Measurements from ENCODE around the gene LRBA.

The LRBA gene

DNA sequence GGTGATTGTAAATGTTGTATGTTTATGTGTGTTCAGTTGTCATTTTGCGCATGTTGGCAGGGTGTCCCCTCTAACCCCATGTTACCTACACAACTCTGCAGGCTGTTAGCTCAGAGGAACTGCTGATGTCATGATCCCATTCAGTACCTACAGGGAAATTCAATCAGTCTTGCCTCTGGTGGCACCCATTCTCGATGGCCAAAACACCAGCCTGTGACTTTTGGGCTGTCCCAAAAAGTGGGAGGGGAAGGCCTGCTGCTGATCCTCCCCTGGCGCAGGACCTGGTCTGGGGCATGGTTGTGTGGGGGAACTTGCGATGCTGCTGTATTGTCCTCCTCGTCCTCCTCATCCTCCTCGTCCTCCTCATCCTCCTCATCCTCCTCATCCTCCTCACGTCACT is 762.3 kb downstream of the LRBA start:
- no peak for DNase-seq

DNA sequence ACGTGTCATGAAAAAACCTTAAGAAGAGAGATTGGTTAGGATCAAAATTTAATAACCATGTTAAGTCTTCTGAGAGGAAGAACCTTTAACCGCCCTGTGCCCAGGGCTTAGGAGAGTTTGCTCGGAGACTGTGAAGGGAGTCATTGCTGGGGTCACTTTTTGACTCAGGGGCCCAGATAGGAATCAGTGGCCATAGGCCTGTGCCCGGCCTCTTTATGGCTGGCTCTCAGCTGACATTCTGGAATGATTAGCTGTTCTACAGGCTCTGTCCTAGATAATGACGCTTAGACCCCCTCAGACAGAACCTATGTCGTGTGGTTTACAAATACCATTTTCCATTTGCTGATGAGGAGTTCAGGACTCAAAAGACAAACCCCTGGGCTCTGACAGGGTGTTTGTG is 762.8 kb downstream of the LRBA start:
- no peak for DNase-seq

DNA sequence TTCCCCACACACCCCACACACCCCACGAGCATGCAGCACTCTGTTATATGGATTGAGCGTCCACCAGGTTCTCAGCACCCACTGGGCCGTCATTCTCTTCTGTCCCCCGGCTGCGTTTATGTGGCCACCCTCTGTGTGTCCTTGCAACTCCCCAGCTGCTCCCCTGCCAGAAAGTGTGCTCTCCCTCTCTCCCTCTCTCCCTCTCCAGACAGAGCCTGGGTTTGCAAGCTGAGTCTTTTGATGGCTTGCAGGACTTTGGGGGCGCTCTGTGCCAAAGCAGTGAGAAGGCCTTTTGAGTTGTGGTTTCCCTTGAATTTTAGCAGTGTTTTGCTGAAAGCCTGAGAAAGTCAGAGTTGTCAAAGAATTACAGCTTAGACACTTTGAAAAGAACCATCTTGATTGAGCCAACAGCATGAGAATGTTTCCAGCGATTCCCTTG is 763.3 kb downstream of the LRBA start:
- no peak for DNase-seq

DNA sequence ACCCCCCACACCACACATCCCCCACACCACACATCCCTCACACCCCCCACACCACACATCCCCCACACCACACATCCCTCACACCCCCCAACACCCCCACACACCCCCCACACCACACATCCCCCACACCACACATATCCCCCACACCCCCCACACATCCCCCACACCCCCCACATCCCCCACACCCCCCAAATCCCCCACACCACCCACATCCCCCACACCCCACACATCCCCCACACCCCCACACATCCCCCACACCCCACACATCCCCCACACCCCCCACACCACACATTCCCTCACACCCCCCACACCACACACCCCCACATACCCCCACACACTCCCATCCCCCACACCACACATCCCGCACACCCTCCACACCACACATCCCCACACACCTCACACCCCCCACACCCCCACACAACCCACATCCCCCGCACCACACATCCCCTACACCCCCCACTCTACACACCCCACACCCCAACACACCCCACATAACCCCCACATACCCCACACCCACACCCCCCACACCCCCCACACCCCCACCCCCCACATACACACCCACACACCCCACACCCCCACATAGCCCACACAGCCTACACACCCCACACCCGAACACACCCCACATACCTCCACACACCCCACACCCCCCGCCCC is 764.0 kb downstream of the LRBA start:
- no peak for DNase-seq

DNA sequence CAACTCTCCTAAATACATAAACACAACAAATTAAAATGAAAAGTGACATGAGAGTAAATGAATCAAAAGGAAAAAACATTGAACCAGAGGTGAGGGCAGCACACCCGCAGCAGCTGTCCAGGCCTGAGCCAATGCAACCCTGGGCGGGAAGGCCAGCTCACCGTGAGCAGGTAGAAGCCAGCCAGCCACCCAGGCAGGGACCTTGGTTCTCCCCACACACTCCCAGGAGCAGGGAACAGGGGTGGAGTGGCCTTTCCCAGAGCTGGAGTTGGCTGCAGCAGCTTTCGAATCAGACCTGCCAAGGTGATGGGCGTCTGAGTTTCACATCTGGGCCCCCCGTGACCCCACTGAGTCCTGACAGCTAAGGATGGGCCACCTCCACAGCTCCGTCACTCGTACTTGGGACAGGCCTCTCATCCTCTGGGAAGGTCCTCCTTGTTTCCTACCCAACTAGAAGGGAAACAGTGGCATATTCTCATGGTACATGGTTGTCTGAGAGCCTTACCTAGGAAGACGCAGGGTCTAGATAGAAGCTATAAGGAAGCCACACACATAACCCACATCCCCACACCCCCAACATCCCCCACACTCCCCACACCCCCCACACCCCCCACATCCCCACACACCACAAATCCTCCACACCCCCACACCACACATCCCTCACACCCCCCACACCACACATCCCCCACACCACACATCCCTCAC is 764.6 kb downstream of the LRBA start:
- no peak for DNase-seq

DNA sequence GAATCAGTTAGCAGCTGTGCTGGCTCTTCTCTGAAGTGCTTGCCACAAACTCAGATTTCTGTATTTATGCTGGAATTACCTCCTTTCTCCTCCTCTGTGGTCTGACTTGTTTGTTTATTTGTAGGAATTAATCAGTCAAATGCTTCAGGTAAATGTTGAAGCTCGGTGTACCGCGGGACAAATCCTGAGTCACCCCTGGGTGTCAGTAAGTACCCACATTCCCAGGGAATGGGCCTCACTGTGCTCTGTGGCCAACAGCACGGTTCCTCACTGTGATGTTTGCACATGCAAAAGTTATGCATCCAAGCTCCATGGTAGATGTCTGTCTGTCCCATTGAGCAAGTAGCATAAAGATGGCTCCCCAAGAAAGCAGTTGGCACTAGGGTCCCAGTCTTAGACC is 766.9 kb downstream of the LRBA start:
- no peak for DNase-seq

DNA sequence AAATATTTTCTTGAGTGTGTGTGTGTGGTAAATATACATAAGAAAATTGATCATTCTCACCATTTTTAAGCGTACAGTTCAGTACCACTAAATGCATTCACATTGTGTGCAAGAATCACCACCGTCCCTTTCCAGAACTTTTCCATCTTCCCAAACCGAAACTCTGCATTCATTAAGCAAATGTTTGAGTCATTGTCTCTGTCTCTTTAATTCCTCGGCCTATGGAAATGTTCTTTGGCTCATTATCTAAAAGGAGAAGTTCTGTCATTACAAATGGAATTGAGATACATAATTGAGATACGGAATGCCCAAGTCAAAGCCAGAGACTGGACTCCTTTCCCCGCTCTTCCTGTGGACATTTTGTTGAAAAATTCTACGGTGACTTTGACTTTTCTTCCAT is 767.9 kb downstream of the LRBA start:
- DNase-seq: no peak

DNA sequence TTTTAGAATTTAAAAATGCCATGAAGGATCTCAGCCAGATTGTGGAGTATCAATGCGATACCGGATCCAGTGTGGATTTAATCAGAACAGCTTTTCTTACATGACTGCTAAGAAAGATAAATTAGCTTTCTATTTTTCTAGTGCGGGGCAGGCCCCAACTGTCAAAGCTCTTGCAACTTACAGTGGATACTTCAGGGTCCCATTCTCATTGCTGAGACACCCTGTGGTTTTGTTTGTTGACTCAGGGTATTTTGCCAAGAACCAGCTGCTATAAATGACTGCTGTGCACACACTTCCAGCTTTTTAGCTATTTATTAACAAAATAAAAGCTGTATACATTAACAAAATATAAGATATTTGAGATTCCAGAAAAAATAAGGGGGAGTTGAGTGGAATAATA is 770.5 kb downstream of the LRBA start:
- no peak for DNase-seq

DNA sequence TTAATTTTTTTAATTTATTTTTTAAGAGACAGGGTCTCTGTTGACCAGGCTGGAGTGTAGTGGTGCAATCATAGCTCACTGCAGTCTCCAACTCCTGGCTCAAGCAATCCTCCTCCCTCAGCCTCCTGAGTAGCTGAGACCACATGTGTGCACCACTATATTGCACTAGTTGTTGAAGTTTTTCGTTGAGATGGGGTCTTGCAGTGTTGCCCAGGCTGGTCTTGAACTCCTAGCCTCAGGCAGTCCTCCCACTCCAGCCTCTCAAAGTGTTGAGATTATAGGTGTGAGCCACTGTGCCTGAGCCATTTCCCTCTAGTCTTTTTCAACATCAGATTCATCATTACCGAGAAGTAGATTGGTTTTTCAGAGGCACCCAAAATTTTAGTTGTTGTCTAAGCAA is 771.2 kb downstream of the LRBA start:
- DNase-seq: no peak

DNA sequence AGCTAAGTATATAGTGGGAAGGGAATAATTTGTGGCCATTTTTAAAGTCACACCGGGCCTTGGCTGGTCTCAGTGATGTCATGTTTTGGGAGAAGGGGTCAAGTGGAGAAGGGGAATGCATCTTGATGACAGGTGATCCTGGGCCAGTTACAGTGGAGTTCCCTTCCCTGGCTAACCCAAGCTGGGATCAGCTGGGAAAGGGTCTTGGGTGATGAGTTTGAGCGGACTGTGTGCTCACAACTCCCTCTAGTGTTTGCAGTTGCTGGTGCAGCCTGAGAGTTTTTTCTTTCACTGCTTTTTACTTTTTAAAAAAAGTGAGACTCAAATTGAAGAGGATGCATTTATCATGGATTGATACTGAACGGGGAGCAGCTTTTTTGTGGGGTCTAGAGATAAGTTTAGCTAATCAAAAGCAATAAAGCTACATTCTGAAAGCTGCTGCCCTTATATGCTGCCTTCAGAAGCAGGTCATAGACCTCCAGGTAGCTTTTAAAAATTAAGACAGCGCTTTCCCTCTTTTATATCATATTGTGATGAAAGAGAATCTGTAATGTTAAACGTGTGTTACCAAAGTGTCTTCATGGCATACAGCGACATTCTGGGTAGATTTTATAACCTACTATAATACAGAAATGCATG is 772.1 kb downstream of the LRBA start:
- DNase-seq: no peak

DNA sequence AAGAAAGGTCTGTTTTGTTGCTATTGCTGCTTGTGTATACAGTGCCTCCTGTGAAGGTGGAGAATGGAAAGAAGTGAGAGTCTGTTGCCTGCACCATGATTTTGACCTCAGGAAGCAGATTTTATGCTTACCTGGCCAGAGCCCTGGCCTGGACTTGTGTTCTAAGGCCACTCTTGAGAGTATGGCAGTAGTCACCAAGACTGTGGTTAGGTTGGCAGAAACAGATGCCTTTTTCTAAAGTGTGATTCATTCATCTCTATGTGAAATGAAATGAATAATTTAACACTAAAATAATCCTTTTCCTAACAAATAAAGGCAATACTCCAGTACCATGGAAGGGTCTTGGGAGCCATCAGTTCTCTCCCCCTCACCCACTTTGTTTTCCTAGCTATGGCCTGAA is 775.1 kb downstream of the LRBA start:
- no peak for DNase-seq

DNA sequence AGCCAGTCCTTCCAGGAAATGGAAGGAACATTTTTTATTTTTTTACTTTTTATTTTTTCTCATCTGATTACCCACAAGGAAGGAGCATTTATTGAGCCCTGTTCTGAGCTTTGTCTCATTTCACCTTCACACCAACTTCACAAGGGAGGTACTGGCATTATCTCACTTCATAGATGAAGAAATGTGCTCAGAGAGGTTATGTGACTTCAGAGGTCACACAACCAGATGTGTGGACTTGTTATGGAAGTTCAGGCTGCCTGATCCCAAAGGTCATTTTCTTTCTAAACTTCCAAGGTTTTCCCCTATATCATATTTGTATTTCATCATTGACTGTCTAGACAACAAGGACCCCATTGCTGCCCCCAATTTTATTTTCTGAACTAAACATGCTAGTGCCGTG is 776.5 kb downstream of the LRBA start:
- DNase-seq: no peak

DNA sequence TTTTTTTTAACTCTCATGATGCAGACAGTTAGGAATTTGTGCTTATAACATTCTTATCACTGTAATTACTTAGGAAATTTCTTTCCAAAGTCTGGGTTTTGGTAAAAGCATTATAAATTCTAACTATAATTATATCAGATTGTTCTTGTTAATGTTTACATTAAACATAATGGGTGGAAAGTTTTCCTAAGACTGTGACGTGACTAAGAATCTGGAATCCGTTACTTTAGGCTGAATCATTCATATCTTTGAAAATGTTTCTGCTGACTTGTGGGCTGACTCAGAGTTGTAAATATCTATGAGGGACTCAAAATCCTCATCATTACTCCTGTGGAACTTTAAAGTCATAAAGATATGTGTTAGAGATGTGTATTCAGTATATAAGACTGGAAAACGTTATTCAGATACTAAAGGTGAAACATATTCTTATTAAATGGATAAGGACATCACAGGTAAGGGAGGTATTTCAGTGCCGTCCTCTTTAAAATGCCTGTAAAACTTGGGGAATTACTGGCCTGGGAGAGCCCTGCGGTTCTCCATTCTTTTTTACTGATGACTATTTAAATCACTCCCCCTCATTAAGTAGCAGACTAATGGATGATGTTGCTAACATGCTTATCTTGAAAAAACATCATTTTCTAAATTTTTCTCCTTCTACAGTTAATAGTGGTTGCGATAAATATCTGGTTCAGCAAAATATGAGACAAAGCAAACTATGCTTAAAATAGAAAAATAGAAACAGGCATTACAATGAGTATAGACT is 777.8 kb downstream of the LRBA start:
- DNase-seq: no peak

DNA sequence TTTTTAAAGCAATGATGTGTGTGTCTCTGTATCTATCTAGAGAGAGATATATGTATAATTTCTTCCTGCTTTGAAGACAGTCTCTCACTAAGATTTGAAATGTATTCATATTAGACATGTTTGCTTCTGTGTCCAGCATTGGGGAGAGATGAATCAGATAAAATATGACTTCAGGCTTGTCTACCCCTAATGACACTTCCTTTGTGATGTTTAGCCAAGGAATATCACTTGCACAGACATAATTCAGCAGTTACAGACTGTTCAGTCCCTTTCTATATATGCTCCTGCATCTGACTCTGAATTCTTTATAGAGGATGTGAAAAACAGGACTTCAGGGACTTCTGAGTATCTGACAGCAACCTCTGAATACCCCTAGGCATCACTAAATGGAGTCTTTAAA is 778.5 kb downstream of the LRBA start:
- DNase-seq: no peak

DNA sequence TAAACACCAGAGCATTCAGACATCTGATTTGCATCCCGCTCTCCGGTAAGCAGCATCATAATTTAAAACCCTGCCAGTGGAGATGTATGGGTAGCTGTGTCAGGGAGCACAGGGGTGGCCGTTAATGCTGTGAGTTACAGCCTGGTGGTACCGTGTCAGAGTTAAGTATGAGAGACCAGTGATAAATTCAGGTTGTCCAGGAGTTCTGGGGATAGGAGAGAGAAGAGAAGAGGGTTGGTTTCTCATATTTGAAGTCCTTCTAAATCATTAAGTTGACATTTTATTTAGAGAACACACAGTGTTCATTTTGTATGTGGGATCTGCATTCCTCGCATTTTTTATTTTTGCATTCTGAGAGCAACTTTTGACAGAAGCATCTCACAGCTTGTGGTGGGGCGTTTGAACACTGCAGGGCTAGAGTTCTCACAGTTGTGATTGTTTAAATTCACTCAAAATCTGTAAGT is 779.2 kb downstream of the LRBA start:
- no peak for DNase-seq

DNA sequence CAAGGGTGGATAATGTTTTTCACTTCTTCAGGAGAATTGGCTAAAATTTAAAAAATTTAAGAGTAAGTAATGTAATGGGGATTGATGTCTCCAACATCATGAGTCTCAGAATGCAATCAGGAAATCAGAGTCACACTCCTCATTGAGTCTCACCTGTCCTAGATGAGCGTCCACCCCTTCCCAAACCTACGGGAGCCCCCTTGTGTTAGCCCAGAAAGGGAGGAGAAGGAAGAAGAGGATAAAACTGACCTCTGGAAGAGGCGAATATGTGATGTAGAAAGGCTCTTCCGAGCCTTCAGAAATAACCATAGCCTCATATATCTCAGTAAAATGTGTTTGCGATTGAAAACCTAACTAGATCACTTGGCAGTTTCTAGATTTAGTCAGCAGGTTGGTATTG is 779.8 kb downstream of the LRBA start:
- no peak for DNase-seq

DNA sequence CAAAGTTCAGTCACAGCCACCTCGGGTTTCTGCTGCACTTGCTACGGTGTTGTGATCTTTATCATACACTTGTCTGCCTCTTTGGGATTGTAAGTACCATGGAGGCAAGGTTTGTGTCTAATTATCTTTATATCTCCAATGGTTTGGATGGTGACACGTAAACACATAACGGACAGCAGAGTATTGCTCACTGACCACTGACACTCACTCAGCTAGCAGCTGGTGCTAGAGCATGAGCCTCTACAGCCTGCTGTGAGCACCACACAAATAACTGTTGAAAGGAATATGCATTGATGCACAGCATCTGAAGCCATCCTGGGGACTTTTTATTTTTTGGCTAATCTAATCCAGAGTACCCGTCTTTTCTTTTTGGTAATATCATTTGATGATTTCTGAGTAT is 780.8 kb downstream of the LRBA start:
- no peak for DNase-seq

DNA sequence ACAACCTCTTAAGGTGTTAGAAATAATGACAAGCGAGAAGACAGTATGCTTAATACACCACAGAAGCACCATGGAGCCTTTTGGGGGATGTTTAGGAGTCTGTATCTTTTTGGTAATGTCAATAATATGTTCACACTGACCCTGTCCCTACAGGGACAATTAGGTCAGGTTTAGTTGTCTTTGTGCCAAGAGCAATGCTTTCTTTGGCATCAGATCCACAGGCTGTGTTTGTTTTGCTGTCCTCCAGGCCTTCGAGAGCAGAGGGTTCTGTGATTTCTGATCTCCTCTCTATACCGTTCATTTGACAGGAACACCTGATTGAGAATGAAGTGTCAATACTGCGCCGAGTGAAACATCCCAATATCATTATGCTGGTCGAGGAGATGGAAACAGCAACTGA is 783.1 kb downstream of the LRBA start:
- DNase-seq: no peak

DNA sequence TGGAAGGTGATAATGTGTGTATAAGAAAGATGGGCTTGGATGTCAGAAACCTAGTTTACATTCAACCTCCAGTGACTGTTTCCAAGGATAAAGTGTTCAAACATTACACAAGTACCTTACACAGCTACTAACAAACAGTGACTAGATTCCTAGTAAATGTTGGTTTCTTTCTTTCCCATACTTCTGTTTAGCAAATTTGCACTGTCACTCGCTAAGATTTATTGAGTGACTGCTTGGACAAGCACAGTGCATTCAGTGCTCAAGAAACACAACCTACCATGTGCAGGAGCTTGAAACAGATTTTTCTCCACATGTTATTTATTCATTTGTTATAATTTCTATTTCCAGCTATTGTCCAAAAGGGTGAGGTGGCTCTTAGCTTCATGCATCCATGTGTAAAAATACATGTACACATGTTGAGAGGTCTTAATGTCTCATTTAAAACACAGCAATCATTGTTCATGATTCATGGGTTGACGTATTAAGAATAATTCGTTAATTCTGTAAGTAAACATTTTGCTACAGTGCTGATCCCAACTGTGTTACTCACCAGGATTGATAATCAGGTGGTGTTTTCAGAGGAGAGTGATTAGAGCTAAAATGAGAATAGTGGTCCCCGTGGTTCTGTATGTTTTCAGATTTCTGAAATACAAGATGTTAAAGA is 783.8 kb downstream of the LRBA start:
- DNase-seq: no peak

DNA sequence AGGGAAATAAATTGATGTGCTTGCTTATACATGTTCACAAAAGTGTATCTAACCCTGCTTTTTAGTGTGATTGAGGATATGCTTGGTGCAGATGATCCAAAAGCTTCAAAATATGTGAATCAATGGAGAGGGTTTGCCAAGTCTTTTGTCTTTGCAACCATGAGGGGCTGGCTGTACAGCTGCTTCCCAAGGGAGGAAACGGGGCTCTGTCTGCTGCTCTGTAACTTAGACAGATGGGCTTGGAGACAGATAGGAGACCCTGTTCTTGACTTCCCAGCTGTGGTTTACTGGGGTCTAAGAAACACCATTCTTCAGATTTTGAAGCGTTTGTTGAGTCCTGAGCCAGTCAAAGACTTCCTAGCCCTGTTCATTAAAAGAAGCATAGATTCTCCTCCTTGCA is 784.5 kb downstream of the LRBA start:
- DNase-seq: no peak

DNA sequence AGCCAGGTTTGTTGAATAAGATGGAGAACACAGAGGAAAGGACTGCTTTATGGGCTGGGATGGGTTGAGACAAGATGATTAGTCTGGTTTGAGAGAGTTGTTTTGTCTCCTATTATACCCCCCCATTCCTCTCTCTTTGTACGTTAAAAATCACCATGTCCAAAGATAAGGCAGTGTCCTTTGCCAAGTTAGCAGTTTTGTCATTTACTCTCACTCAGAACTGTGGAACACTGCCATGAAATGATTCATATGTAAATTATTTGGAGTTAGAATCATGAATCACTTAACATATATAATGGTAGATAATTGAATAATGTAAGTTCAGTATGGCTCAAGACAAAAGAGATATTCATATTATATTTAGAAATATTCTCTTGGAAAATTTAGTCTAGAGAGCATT is 785.6 kb downstream of the LRBA start:
- no peak for DNase-seq

DNA sequence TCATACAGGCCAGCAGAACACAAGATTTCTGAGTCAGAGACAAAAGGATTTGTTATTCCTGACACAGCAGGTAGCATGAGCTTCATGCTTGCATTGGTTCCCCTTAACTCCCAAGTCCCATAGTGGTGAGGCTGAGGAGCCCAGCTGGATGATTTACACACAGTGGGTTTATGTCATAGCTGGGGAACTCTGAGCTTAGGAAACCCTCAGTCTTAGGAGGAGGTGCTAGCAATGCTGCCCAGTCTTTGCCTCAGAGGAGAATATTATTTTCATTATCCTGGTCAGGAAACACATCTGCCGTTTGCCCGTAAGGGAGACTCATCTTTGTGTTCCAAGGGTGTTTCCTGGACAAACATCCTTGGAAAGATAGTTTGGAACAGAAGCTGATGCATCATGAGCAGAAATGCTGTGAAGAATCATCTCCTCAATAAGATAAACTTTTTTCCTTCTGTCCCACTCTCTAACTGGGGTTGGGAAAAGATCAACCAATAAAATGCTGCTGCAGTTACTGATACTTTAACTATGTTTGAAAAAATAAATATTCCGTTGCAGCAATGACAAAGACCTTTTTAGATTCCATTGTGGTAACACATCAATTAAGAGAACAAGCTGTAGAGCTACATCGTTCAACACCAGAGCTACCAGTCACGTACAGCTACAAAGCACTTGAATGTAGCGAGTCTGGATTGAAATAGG is 790.0 kb downstream of the LRBA start:
- no peak for DNase-seq

All from activated effector memory CD4-positive, alpha-beta T cell treated with anti-CD3 and anti-CD28 coated beads, Interleukin-2, amount 50 U/mL, for 16 hours (primary cell).